DOHH2 (cell line): ENCODE data around the gene HOTAIR.

Source experiments
- H3F3A ChIP-seq: fragments of 200-600 bp; sonication (generic), shearing (Covaris generic); 2 replicates; pipeline ENCODE4 v1.6.0; 2016; ENCODE audit warnings: antibody characterized with exemption, mild to moderate bottlenecking; ENCODE audit not compliant: control insufficient read depth, insufficient read depth
- H3K27ac ChIP-seq: fragments of 200-600 bp; sonication (generic); 2 replicates; pipeline ENCODE4 v1.5.1; 2014; ENCODE audit warnings: low read depth, mild to moderate bottlenecking, low read length, moderate library complexity
- H3K27me3 ChIP-seq: fragments of 200-600 bp; sonication (generic); 2 replicates; pipeline ENCODE4 v1.6.1; 2014; ENCODE audit warnings: mild to moderate bottlenecking, low read length, mixed read lengths; ENCODE audit not compliant: control insufficient read depth
- H3K36me3 ChIP-seq: fragments of 200-600 bp; sonication (generic); 2 replicates; pipeline ENCODE4 v1.6.1; 2014; ENCODE audit warnings: mild to moderate bottlenecking, low read length, moderate library complexity, mixed read lengths; ENCODE audit not compliant: control insufficient read depth
- H3K4me1 ChIP-seq: fragments of 200-600 bp; sonication (generic); 2 replicates; pipeline ENCODE4 v1.6.1; 2014; ENCODE audit warnings: mild to moderate bottlenecking, low read length, mixed read lengths; ENCODE audit not compliant: control insufficient read depth
- H3K4me2 ChIP-seq: fragments of 200-600 bp; sonication (generic); 2 replicates; pipeline ENCODE4 v1.6.0; 2014; ENCODE audit warnings: mild to moderate bottlenecking, low read length, moderate library complexity
- H3K4me3 ChIP-seq: fragments of 200-600 bp; sonication (generic); 2 replicates; pipeline ENCODE4 v1.5.1; 2014; ENCODE audit warnings: mild to moderate bottlenecking, low read length, mixed read lengths
- H3K79me2 ChIP-seq: fragments of 200-600 bp; sonication (generic); 2 replicates; pipeline ENCODE4 v1.6.1; 2014; ENCODE audit warnings: mild to moderate bottlenecking, low read length, mixed read lengths; ENCODE audit not compliant: control insufficient read depth
- H3K9me2 ChIP-seq: fragments of 200-600 bp; sonication (generic); replicated peaks from 2 replicates; pipeline ENCODE4 v1.6.1; 2014; ENCODE audit warnings: mild to moderate bottlenecking, low read length, mixed read lengths; ENCODE audit not compliant: control insufficient read depth
- H3K9me3 ChIP-seq: fragments of 200-600 bp; sonication (generic); 2 replicates; pipeline ENCODE4 v1.6.1; 2014; ENCODE audit warnings: antibody characterized with exemption, low read length, mixed read lengths; ENCODE audit not compliant: control insufficient read depth, insufficient read depth
- H4K20me1 ChIP-seq: fragments of 200-600 bp; sonication (generic); 2 replicates; pipeline ENCODE4 v1.6.0; 2014; ENCODE audit warnings: low read depth, mild to moderate bottlenecking, antibody characterized with exemption, low read length, moderate library complexity; ENCODE audit not compliant: control insufficient read depth, insufficient read depth
- EZH2phosphoT487 ChIP-seq: fragments of 200-600 bp; sonication (generic); IDR thresholded peaks from 2 replicates; pipeline ENCODE4 v1.6.1; 2017; ENCODE audit warnings: borderline replicate concordance, mild to moderate bottlenecking, antibody characterized with exemption, low read length, moderate library complexity, mixed read lengths
- TF ChIP-seq, protein P1 (sequence below): fragments of 200-600 bp; sonication (generic); IDR thresholded peaks from one replicate; pipeline ENCODE4 v1.5.1; 2014; ENCODE audit warnings: antibody characterized with exemption, mild to moderate bottlenecking, low read depth, low read length; ENCODE audit not compliant: poor library complexity, severe bottlenecking

Gene HOTAIR

DNA sequence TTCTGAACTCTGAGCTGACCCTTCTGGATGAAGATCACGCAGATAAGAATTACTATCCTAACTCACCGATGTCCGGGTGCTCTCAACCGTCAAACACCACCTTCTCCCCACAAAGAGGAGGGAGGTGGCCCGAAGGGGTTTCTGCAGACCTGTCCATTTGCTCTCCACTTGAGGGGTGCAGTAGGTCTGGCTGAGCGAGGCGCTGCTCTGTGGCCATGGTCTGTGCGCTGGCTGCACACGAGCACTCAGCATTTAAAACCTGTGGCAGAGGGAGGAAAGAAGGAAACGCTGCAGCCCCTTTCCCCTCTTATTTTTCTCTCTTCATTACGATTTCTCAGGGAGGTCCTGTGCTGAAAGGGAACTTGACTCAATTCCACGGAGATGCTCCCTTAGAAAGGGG lies 37.7 kb downstream of the HOTAIR start:
- no peaks in the 10 kb centered on the region for H3K9me3 ChIP-seq
- H3K4me1 ChIP-seq = peaks cover 6% of the 10 kb centered on the region
- H3K36me3 ChIP-seq = no peaks in the 10 kb centered on the region
- no peaks in the 10 kb centered on the region for H3K79me2 ChIP-seq
- no peaks in the 10 kb centered on the region for H4K20me1 ChIP-seq
- H3K9me2 ChIP-seq = no peaks in the 10 kb centered on the region
- no peaks in the 10 kb centered on the region for H3F3A ChIP-seq
- no peak overlapping the region for H3K27ac ChIP-seq
- H3K27me3 ChIP-seq = peaks cover 76% of the 10 kb centered on the region
- TF ChIP-seq, protein P1, sequence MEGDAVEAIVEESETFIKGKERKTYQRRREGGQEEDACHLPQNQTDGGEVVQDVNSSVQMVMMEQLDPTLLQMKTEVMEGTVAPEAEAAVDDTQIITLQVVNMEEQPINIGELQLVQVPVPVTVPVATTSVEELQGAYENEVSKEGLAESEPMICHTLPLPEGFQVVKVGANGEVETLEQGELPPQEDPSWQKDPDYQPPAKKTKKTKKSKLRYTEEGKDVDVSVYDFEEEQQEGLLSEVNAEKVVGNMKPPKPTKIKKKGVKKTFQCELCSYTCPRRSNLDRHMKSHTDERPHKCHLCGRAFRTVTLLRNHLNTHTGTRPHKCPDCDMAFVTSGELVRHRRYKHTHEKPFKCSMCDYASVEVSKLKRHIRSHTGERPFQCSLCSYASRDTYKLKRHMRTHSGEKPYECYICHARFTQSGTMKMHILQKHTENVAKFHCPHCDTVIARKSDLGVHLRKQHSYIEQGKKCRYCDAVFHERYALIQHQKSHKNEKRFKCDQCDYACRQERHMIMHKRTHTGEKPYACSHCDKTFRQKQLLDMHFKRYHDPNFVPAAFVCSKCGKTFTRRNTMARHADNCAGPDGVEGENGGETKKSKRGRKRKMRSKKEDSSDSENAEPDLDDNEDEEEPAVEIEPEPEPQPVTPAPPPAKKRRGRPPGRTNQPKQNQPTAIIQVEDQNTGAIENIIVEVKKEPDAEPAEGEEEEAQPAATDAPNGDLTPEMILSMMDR = no peak
- no peak for TF ChIP-seq EZH2phosphoT487
- H3K4me2 ChIP-seq = no peak overlapping the region
- no peak overlapping the region for H3K4me3 ChIP-seq

DNA sequence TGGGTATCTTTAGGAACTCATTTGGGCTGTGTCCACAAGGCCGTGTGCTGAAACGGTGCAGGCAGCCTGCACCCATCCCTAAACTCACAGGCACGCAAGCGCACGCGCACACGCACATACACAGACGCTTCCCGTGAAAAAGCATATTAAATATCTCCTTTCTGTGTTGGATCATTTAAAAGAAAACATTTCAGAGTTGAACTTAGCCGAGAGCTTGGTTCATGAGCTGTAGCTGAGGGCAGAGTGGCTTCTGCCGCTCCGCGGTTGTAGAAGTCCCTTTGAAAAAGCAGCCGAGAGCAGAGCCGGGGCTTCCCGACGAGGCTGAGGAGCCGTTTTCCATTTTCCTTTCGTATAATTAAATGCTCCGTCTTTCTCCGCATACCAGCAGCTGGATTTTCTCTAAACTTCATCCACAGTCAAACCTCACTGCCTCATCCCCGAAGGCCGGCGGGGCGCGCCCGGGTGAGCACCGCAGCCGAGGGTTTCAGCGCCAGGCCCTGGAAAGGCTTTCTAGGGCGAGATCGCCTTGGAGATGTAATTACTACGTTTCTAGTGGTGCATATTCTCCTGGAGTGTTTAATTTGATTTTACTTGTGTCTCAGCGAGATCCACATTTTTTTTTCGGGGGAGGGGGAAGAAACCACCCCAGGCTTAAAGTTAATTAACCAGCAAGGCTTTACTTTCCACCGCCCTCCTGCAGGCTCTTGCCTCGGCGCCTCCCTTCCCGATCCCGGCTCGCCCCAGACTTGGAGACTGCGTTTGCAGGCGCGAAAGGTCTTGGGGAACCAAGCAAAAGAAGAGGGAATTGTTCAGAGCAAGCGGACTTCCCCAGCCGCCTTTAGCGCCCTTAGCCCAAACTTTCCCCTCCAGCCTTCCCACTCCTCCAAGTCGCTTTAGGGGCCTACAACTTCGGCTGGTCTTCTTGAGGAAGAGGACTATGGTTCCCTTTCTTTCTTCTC lies 39.1 kb downstream of the HOTAIR start:
- Histone ChIP-seq H3K9me2 (no peaks in the 10 kb centered on the region), H4K20me1 (no peaks in the 10 kb centered on the region), H3K4me2 (peak overlapping the region; percentile 35; the same call in 1 of the 2 replicates), H3F3A (no peaks in the 10 kb centered on the region), H3K9me3 (no peaks in the 10 kb centered on the region), H3K4me3 (no peak overlapping the region), H3K36me3 (no peaks in the 10 kb centered on the region), H3K4me1 (peaks cover 6% of the 10 kb centered on the region), H3K27ac (no peak overlapping the region), H3K79me2 (no peaks in the 10 kb centered on the region), H3K27me3 (peaks cover 72% of the 10 kb centered on the region)
- TF ChIP-seq, protein P1 = no peak
- peak; percentile 77; the same call in 1 of the 2 replicates for TF ChIP-seq EZH2phosphoT487

DNA sequence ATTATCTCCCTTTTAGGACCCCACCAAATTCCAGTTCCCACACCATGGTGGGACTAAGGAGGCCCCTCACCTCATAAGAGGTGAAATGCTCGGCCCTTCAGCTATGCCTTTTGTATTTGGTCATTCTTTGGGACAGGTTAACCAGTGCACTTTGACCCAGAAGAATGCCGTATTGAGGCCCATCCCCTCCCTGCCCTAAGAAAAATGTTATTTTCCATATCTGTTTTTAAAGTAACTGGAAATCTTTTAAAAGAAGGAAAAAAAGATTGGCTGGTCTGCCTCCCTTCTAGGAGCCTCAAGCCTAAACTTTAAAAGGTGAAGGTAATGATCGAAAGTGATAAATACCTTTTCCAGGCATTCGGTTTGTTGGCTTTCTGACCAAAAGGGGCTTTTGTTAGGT lies 41.8 kb downstream of the HOTAIR start:
- no peak overlapping the region for H3K27ac ChIP-seq
- H3K4me1 ChIP-seq = peaks cover 6% of the 10 kb centered on the region
- H4K20me1 ChIP-seq = no peaks in the 10 kb centered on the region
- no peaks in the 10 kb centered on the region for H3K79me2 ChIP-seq
- no peaks in the 10 kb centered on the region for H3K9me3 ChIP-seq
- H3K4me3 ChIP-seq = no peak overlapping the region
- H3F3A ChIP-seq = no peaks in the 10 kb centered on the region
- no peak overlapping the region for H3K4me2 ChIP-seq
- H3K27me3 ChIP-seq = peaks cover 84% of the 10 kb centered on the region
- no peaks in the 10 kb centered on the region for H3K36me3 ChIP-seq
- no peaks in the 10 kb centered on the region for H3K9me2 ChIP-seq
- no peak for TF ChIP-seq EZH2phosphoT487
- TF ChIP-seq, protein P1 = no peak
